Loucy (cell line): ENCODE results near the gene EBF3.

Experiments used
- EZH2phosphoT487 ChIP-seq: fragments of 200-600 bp; IDR thresholded peaks from 2 replicates; pipeline ENCODE4 v1.6.1; 2018; ENCODE audit warnings: antibody characterized with exemption, mild to moderate bottlenecking, moderate library complexity, borderline replicate concordance
- TF ChIP-seq, protein P1 (sequence below): fragments of 200-600 bp; sonication (generic); conservative IDR thresholded peaks from 2 replicates; pipeline ENCODE4 v1.5.1; 2014; ENCODE audit warnings: mild to moderate bottlenecking, antibody characterized with exemption, low read length

DNA sequence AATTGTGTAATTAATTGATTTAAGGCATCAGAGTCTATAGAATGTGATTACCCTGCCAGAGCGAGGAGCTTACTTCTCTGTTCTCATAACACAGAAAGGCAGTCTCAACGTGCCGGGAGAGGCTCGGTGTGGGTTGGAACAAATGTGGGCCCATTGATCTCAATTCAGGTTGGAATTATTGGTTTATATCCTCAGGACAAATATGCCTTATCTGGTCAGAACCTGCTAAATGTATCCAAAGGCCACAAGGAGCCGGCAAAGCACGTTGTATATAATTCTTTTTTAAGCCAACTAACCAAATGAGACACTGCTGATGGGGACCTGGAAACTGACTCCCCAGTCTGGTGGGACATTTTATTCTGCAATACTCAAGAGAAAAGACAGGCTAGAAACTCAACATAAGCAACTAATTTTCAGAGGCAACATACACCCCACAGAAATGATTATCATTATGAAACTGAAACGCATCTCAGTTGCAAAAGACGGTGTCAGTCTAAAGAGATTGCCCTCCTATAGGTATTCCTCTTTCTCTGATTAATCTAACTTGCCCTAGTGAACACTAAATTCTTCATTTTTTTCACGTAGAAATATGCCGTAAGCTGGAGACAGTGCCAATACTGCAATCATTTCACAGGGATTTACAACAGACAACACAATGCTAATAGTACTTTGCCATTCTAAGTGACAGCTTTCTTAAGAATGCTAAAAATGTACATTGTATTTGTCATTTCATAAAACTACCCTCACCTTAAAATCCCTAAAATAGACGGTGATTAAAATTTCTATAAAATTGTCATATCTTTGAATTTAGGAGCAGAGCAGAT lies 9.4 kb downstream of the EBF3 start:
- TF ChIP-seq, protein P1, sequence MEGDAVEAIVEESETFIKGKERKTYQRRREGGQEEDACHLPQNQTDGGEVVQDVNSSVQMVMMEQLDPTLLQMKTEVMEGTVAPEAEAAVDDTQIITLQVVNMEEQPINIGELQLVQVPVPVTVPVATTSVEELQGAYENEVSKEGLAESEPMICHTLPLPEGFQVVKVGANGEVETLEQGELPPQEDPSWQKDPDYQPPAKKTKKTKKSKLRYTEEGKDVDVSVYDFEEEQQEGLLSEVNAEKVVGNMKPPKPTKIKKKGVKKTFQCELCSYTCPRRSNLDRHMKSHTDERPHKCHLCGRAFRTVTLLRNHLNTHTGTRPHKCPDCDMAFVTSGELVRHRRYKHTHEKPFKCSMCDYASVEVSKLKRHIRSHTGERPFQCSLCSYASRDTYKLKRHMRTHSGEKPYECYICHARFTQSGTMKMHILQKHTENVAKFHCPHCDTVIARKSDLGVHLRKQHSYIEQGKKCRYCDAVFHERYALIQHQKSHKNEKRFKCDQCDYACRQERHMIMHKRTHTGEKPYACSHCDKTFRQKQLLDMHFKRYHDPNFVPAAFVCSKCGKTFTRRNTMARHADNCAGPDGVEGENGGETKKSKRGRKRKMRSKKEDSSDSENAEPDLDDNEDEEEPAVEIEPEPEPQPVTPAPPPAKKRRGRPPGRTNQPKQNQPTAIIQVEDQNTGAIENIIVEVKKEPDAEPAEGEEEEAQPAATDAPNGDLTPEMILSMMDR = no peak
- TF ChIP-seq EZH2phosphoT487 = no peak
